Erythroblast (primary cell): ENCODE results near the gene STAB2.

Source experiments
- DNase-seq, 2 experiments: peaks; one replicate each; lab custom pipeline; 2025; lab: John Stamatoyannopoulos, UW
- GATA1 ChIP-seq: IDR thresholded peaks from 2 replicates; pipeline ENCODE4 v1.6.1; 2011; ENCODE audit warnings: low read depth, mild to moderate bottlenecking, control low read depth, low read length, moderate library complexity
- POLR2A ChIP-seq: IDR thresholded peaks from 2 replicates; pipeline ENCODE4 v1.6.1; 2011; ENCODE audit warnings: mild to moderate bottlenecking, low read length

Gene STAB2

GRCh38 chr12:103566398-103566797 is 20.7 kb upstream of the STAB2 start:
- TF ChIP-seq GATA1 (no peak), POLR2A (no peak)
- DNase-seq: no peak

- TF ChIP-seq GATA1 (no peak), POLR2A (no peak)
- no peak for DNase-seq
These were observed 17.8 kb upstream of the STAB2 start for GRCh38 chr12:103569278-103569677.

- no peak for TF ChIP-seq POLR2A
- DNase-seq: no peak
These were observed 15.8 kb upstream of the STAB2 start for GRCh38 chr12:103571286-103571685.

GRCh38 chr12:103572312-103573045 is 14.6 kb upstream of the STAB2 start:
- DNase-seq: no peak
- TF ChIP-seq GATA1: no peak
- no peak for TF ChIP-seq POLR2A

- TF ChIP-seq POLR2A: no peak
- no peak for TF ChIP-seq GATA1
- DNase-seq: no peak
These were observed 13.9 kb upstream of the STAB2 start for GRCh38 chr12:103573185-103573584.

GRCh38 chr12:103578926-103579325 is 8.1 kb upstream of the STAB2 start:
- no peak for TF ChIP-seq POLR2A
- no peak for TF ChIP-seq GATA1
- DNase-seq: no peak

- TF ChIP-seq GATA1 (no peak), POLR2A (no peak)
- DNase-seq: no peak
These were observed 7.0 kb upstream of the STAB2 start for GRCh38 chr12:103580026-103580425.

GRCh38 chr12:103583008-103583407 is 4.1 kb upstream of the STAB2 start:
- DNase-seq: no peak
- TF ChIP-seq POLR2A (no peak), GATA1 (no peak)

- DNase-seq: no peak
- TF ChIP-seq GATA1 (no peak), POLR2A (no peak)
These were observed 941 bp upstream of the STAB2 start for GRCh38 chr12:103586132-103586531.

- no peak for DNase-seq
- TF ChIP-seq POLR2A (no peak), GATA1 (no peak)
These were observed 1.6 kb downstream of the STAB2 start for GRCh38 chr12:103588680-103589079.

- TF ChIP-seq POLR2A: no peak
- TF ChIP-seq GATA1: no peak
- DNase-seq: no peak
These were observed 2.4 kb downstream of the STAB2 start for GRCh38 chr12:103589517-103589916.

- no peak for DNase-seq
- no peak for TF ChIP-seq POLR2A
- no peak for TF ChIP-seq GATA1
These were observed 3.2 kb downstream of the STAB2 start for GRCh38 chr12:103590271-103590670.

GRCh38 chr12:103596981-103597380 is 9.9 kb downstream of the STAB2 start:
- TF ChIP-seq POLR2A: no peak
- TF ChIP-seq GATA1: no peak
- DNase-seq: no peak

- no peak for DNase-seq
- TF ChIP-seq POLR2A: no peak
- TF ChIP-seq GATA1: no peak
These were observed 12.2 kb downstream of the STAB2 start for GRCh38 chr12:103599274-103599673.
